Measurements from ENCODE around the gene TDRD1.

DNA sequence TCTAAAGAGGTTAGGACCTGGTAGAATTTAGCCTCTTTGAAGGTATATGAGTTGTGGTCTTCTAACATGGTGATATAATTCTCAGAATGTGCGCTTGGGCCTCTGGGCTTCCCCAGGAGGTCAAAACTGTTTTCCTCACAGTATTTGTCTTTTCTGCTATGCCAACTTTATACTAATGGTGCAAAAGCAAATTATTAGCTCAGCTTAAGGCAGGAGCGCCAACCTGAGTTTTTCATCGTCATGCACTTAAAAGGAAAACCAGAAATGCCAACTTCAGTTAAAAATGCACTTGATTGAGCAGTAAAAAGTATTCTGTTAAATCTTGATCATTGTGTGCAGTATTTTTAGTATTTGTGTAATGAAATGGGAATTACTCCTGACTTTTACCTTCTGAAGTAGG lies 9.7 kb downstream of the TDRD1 start:
- TF ChIP-seq EZH2 (IDR thresholded peaks at IDR 0.05; ENCODE audit: borderline replicate concordance, low read depth, low read length, poor library complexity, severe bottlenecking): no peak
- TF ChIP-seq, protein P1, sequence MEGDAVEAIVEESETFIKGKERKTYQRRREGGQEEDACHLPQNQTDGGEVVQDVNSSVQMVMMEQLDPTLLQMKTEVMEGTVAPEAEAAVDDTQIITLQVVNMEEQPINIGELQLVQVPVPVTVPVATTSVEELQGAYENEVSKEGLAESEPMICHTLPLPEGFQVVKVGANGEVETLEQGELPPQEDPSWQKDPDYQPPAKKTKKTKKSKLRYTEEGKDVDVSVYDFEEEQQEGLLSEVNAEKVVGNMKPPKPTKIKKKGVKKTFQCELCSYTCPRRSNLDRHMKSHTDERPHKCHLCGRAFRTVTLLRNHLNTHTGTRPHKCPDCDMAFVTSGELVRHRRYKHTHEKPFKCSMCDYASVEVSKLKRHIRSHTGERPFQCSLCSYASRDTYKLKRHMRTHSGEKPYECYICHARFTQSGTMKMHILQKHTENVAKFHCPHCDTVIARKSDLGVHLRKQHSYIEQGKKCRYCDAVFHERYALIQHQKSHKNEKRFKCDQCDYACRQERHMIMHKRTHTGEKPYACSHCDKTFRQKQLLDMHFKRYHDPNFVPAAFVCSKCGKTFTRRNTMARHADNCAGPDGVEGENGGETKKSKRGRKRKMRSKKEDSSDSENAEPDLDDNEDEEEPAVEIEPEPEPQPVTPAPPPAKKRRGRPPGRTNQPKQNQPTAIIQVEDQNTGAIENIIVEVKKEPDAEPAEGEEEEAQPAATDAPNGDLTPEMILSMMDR (conservative IDR thresholded peaks at IDR 0.05; ENCODE audit: low read depth, low read length): no peak
